Activated gamma-delta T cell treated with anti-CD3 and anti-CD28 coated beads, Interleukin-2, amount 50 U/mL, for 16 hours (primary cell): ENCODE results near the gene SATB1.
"Not testable (repeated sequence)": the region's sequence is repeated elsewhere in the genome, so short reads cannot be mapped to it uniquely, and the experiment has no call there.

Experiments used
- DNase-seq: peaks from one replicate; pipeline ENCODE4 v3.0.0-alpha.2; 2020; ENCODE audit warnings: low read depth

Gene SATB1

GRCh38 chr3:18351823-18352744, 73.1 kb downstream of the SATB1 start:
- no peak for DNase-seq

- no peak for DNase-seq
Observed at GRCh38 chr3:18351069-18351628, 74.0 kb downstream of the SATB1 start.

GRCh38 chr3:18349197-18349798, 75.8 kb downstream of the SATB1 start:
- no peak for DNase-seq

- DNase-seq = no peak
Observed at GRCh38 chr3:18346097-18346496, 79.0 kb downstream of the SATB1 start.

GRCh38 chr3:18345015-18345367, 80.1 kb downstream of the SATB1 start:
- DNase-seq = no peak

GRCh38 chr3:18344306-18345014, 80.7 kb downstream of the SATB1 start:
- DNase-seq = no peak

GRCh38 chr3:18343809-18344208, 81.3 kb downstream of the SATB1 start:
- no peak for DNase-seq

- DNase-seq = no peak
Observed at GRCh38 chr3:18338827-18339514, 86.2 kb downstream of the SATB1 start.

- no peak for DNase-seq
Observed at GRCh38 chr3:18337231-18337630, 87.9 kb downstream of the SATB1 start.

GRCh38 chr3:18334837-18335601, 90.1 kb downstream of the SATB1 start:
- no peak for DNase-seq

GRCh38 chr3:18330772-18331441, 94.2 kb downstream of the SATB1 start:
- not testable (repeated sequence) for DNase-seq

- no peak for DNase-seq
Observed at GRCh38 chr3:18308096-18308650, 117.0 kb downstream of the SATB1 start.

- no peak for DNase-seq
Observed at GRCh38 chr3:18307529-18307928, 117.6 kb downstream of the SATB1 start.

- no peak for DNase-seq
Observed at GRCh38 chr3:18302517-18302916, 122.6 kb downstream of the SATB1 start.

- no peak for DNase-seq
Observed at GRCh38 chr3:18301781-18302180, 123.4 kb downstream of the SATB1 start.

GRCh38 chr3:18300916-18301315, 124.2 kb downstream of the SATB1 start:
- no peak for DNase-seq

- no peak for DNase-seq
Observed at GRCh38 chr3:18297126-18297525, 128.0 kb downstream of the SATB1 start.
